Epithelial cell of esophagus (primary cell): ENCODE data around the gene RAMP2.

Source experiments
- DNase-seq: peaks from one replicate; pipeline ENCODE4 v3.0.0; 2010; ENCODE audit warnings: low read depth
- H3K4me3 ChIP-seq: 2 replicates; pipeline ENCODE4 v1.5.1; 2011; ENCODE audit warnings: mild to moderate bottlenecking, low read length, control low read depth
- CTCF ChIP-seq: IDR thresholded peaks from 2 replicates; pipeline ENCODE4 v1.5.1; 2011; ENCODE audit warnings: low read depth, mild to moderate bottlenecking, low read length, control low read depth, inconsistent platforms; ENCODE audit not compliant: insufficient read depth; ENCODE audit errors: missing control alignments

The RAMP2 gene

GRCh38 chr17:42796066-42796758 lies 35.2 kb downstream of the RAMP2 start:
- TF ChIP-seq CTCF, result no peak
- H3K4me3 ChIP-seq, result no peak overlapping the region
- DNase-seq, result no peak

GRCh38 chr17:42797067-42798007 lies 36.3 kb downstream of the RAMP2 start:
- TF ChIP-seq CTCF, result no peak
- peak; percentile 47 for DNase-seq
- H3K4me3 ChIP-seq, result peak overlapping the region; percentile 85

GRCh38 chr17:42798011-42798382 lies 37.0 kb downstream of the RAMP2 start:
- peak overlapping the region; percentile 85 for H3K4me3 ChIP-seq
- DNase-seq, result no peak
- no peak for TF ChIP-seq CTCF

GRCh38 chr17:42798383-42799380 lies 37.7 kb downstream of the RAMP2 start, which contains the start of the genes CNTD1 and COA3:
Gene CNTD1, plus strand, starts transcription at chr17:42798861. Its CDS starts 207 bp downstream, at chr17:42799068.
Gene COA3, minus strand, starts transcription at chr17:42798704. Its CDS starts 23 bp downstream, at chr17:42798681.
- TF ChIP-seq CTCF, result no peak
- H3K4me3 ChIP-seq, result peak within 1 kb of the TSS; percentile 85
- DNase-seq, result peak; percentile 83

- TF ChIP-seq CTCF, result no peak
- no peak for DNase-seq
Observed at GRCh38 chr17:42803074-42803883, 42.3 kb downstream of the RAMP2 start.

More at GRCh38 chr17:42803074-42803883, 42.3 kb downstream of the RAMP2 start:
- no peak overlapping the region for H3K4me3 ChIP-seq
